ENCODE results near the gene CNBD2. TPM values are rescaled to one million over a fixed set of nuclear protein-coding genes. Genes with fewer than 3 reads are reported as not detected.
"Not testable (repeated sequence)": the region's sequence is repeated elsewhere in the genome, so short reads cannot be mapped to it uniquely, and the experiment has no call there.

Gene CNBD2
- polyA plus RNA-seq, 1 experiment = 2.4 TPM

GRCh38 chr20:36066777-36067176 is 98.4 kb downstream of the CNBD2 start:
- ChIA-PET CTCF (interaction anchor here (1.2 kb wide), 1 partner anchor 19 kb away, joined by 5 read pairs; no protein-coding TSS in a partner anchor), POLR2A (no interaction called here)

GRCh38 chr20:36068526-36068925 is 100.1 kb downstream of the CNBD2 start:
- H3K36me3 ChIP-seq (ENCODE audit: control insufficient read depth, insufficient read depth, low read length); H3K27me3 ChIP-seq (ENCODE audit: control insufficient read depth, insufficient read depth, low read length); H3K4me3 ChIP-seq (ENCODE audit: low read depth, low read length); POLR2A ChIA-PET; CTCF ChIA-PET; DNase-seq (ENCODE audit: low read depth): not testable (repeated sequence)

More at GRCh38 chr20:36066777-36067176, 98.4 kb downstream of the CNBD2 start:
- no peak for DNase-seq (ENCODE audit: low read depth)
- Histone ChIP-seq H3K4me3 (ENCODE audit: low read depth, low read length) (no peak overlapping the region), H3K36me3 (ENCODE audit: control insufficient read depth, insufficient read depth, low read length) (no peaks in the 10 kb centered on the region), H3K27me3 (ENCODE audit: control insufficient read depth, insufficient read depth, low read length) (peaks cover 7% of the 10 kb centered on the region)
- TF ChIP-seq CTCF (IDR thresholded peaks at IDR 0.05; ENCODE audit: insufficient read depth, low read depth, low read length) = no peak

DNA sequence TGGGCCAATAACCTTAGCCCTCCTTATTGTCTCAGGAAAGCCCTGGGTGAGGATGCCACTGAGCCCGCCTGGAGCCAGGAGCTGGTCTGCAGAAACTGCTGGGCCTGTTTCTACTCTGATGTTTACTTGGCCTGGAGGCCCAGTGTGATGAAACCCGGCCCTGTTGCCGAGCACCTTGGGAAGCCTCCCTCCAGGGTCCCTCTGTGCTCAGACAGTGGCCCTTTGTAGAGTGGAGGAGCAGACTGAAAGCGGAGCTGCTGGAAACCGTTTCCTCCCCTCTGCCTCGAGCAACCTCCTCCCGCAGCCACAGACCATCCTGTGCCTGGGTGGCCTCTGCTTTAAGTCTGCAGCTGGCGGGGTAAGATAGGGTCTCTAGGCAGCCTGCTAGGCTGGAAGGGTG is 102.1 kb downstream of the CNBD2 start:
- no peak overlapping the region for H3K4me3 ChIP-seq (ENCODE audit: low read depth, low read length)
- H3K36me3 ChIP-seq (ENCODE audit: control insufficient read depth, insufficient read depth, low read length) = no peaks in the 10 kb centered on the region
- no peak for DNase-seq (ENCODE audit: low read depth)
- TF ChIP-seq CTCF (IDR thresholded peaks at IDR 0.05; ENCODE audit: insufficient read depth, low read depth, low read length) = no peak
- POLR2A ChIA-PET = no interaction called here
- CTCF ChIA-PET = no interaction called here
- H3K27me3 ChIP-seq (ENCODE audit: control insufficient read depth, insufficient read depth, low read length) = peaks cover 7% of the 10 kb centered on the region

GRCh38 chr20:36071848-36072247 is 103.5 kb downstream of the CNBD2 start:
- DNase-seq (ENCODE audit: low read depth) = no peak
- TF ChIP-seq CTCF (IDR thresholded peaks at IDR 0.05; ENCODE audit: insufficient read depth, low read depth, low read length) = no peak
- ChIA-PET CTCF (interaction anchor here (1.8 kb wide), 1 partner anchor 77 kb away, joined by 4 read pairs; no protein-coding TSS in a partner anchor), POLR2A (no interaction called here)
- Histone ChIP-seq H3K36me3 (ENCODE audit: control insufficient read depth, insufficient read depth, low read length) (no peaks in the 10 kb centered on the region), H3K4me3 (ENCODE audit: low read depth, low read length) (no peak overlapping the region), H3K27me3 (ENCODE audit: control insufficient read depth, insufficient read depth, low read length) (peaks cover 7% of the 10 kb centered on the region)

- H3K36me3 ChIP-seq (ENCODE audit: control insufficient read depth, insufficient read depth, low read length) = no peaks in the 10 kb centered on the region
- ChIA-PET CTCF (interaction anchor here (1.3 to 1.5 kb wide), 2 partner anchors 11 to 80 kb away, joined by 5 to 6 read pairs; no protein-coding TSS in a partner anchor), POLR2A (no interaction called here)
- DNase-seq (ENCODE audit: low read depth) = no peak
- H3K27me3 ChIP-seq (ENCODE audit: control insufficient read depth, insufficient read depth, low read length) = peaks cover 5% of the 10 kb centered on the region
- no peak overlapping the region for H3K4me3 ChIP-seq (ENCODE audit: low read depth, low read length)
- no peak for TF ChIP-seq CTCF (IDR thresholded peaks at IDR 0.05; ENCODE audit: insufficient read depth, low read depth, low read length)
These were observed 106.6 kb downstream of the CNBD2 start for GRCh38 chr20:36074983-36075382.

DNA sequence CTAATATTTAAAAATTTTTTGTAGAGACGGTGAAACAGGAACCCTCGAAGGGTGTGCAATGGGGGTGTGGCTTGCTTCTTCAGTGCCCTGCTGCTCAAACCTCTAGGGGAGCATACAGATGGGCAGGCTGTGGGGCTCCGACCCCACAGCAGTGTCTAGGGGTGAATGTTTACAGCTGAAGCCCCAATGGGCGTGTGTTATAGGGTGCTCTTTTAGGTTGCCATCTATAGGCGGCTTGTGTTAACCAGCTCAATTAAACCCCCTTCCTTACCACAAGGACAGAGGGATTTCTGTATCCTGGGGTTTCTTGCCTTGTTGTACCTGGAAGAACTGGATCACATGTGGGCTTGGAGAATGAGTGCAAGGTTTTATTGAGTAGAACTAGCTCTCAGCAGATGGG is 109.4 kb downstream of the CNBD2 start:
- DNase-seq (ENCODE audit: low read depth); H3K4me3 ChIP-seq (ENCODE audit: low read depth, low read length); H3K36me3 ChIP-seq (ENCODE audit: control insufficient read depth, insufficient read depth, low read length); POLR2A ChIA-PET; H3K27me3 ChIP-seq (ENCODE audit: control insufficient read depth, insufficient read depth, low read length): not testable (repeated sequence)
- CTCF ChIA-PET = interaction anchor here (1.2 kb wide), 1 partner anchor 85 kb away, joined by 3 read pairs; no protein-coding TSS in a partner anchor

All from BJ (cell line).